GM03348 (cell line): ENCODE results near the gene GSTM2.

ENCODE experiments used
- DNase-seq: peaks from one replicate; pipeline ENCODE4 v3.0.0; 2012; ENCODE audit warnings: low spot score

The GSTM2 gene

DNA sequence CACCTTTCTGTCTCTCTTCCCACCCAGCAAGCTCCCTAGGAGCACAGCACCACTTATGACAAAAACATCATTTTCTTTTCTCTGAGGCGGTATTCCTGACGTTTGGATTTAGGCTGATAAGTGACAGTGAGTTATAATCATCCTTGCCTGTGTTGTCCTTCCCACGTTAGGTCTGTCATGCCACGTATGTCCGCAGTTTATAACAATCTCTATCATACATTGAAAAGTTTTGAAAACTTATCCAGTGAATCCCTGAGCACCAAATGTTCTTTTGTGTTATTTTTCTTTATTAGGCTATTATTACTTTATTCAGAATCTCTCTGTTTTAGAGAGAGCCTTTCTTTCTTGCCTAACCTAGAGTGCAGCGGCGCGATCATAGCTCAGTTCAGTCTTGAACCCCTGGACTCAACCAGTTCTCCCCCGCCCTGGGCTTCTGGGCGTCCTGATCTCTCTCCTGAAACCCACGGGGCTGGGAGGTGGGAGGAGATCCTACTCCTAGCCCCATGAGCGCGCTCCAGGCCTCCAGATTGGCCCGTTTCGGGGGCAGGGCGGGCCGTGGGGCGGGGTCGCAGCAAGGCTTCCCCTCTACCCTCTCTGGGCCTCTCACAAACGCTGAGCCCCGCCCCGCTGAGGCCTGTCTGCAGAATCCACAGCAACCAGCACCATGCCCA is at the start of gene GSTM2:
Gene GSTM2, plus strand, starts transcription at position 606 of the 671 bp plus-strand sequence. Its CDS starts 59 bp downstream, at position 665.
- DNase-seq: peak; percentile 98

DNA sequence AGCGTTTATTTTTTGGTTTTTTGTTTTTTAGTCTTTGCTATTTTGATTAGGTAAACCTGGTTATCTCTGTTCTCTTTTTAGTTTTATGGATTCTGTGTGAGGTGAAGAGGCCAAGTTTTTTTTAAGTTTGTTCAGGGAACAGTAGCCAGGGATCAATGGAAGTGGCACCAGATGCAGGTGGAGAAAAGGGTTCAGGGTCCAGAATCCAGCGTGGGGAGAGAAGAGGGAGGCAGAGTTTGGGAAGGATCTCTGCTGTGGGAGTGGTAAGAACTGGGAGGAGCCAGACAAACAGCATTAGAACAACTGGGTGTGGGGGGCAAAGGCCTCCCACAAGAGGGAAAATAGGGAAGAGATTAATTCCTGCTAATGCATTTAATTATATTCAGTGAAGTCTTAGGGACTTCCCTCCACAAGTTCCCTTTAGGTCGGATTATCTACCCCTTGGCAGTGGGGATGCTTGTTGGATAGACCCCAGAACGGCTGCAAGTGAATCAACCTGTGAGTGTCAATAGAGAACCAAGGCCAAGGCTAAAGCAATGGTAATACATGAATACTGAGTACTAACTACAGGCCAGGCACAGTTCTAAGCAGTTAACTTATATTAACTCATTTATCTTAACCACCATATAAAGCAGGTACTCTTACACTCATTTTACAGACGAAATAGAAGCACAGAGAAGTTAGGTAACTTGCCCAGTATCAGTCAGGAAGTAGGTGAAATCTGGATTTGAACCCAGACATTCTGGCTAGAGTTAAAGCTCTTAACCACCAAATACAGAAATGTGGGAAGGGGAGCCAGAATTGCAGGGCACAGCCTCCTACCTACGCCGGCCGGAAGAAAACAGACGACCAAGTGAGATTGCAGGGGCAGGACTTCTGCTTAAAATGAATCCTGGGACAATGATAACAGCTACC is 48.9 kb upstream of the GSTM2 start:
- no peak for DNase-seq

DNA sequence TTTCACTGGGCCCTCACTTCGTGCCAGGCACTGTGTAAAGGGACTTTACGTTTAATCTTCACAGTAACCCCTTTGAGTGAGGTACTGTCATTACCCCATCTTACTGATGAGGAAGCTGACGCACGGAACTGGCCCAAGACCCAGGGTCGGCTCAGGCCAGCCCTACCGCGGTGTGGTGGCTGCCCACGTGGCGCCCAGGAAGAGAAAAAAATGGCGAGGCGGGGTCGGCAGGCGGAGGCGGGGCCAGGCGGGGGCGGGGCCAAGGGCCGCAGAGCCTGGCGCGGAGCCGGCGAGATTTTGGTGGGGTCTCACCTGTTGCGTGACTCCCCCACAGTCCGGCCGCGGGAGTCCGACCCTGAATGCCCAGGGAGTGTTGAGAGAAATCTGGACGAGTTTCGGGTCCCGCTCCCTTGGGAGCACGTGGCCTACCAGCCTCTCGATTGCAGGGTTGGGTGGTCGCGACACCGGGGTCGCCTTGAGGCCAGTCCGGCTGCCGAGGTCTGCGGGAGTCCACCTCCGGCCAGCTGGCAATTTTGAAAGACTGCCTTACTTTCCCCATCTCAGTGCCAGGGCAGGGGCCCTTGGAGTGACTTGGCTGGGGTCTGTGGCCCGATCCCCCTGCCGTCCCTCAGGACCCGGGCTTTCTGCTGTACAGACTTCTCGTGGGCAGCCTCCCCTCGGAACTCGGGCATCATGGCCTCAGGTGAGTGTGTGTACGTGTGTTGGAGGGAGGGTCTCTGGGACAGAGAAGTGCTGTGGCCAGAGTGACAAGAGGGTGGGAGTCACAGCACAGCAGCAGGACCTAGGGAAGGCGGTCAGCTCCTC is 48.1 kb upstream of the GSTM2 start, which contains the start of the genes AMPD2 and GNAT2:
Gene AMPD2, plus strand, starts transcription at position 262 of the 825 bp plus-strand sequence. CDS start 1,339 bp downstream, outside the sequence.
Gene GNAT2, minus strand, starts transcription at position 41 of the 825 bp plus-strand sequence. CDS start 6,746 bp downstream, outside the sequence.
- peak; percentile 93 for DNase-seq

DNA sequence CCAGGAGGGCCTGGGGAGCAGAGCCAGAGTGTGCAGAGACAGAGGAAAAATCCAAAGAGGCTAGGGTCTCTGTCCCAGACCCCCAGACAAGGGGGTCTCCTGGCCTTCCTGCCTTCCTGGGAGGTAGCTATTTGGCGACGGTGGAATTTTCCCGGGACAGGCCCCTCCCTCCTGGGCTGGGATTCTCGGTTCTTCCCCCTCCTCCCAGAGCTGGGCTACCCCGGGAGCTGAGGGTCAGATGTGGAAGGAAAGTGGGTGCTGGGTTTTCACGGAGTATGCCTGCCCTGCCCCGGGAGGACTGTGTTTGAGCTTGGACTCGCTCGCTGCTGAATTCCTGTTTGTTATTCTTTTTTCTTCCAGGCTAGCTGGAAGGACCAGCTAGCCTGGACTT is 47.5 kb upstream of the GSTM2 start:
- peak; percentile 86 for DNase-seq

DNA sequence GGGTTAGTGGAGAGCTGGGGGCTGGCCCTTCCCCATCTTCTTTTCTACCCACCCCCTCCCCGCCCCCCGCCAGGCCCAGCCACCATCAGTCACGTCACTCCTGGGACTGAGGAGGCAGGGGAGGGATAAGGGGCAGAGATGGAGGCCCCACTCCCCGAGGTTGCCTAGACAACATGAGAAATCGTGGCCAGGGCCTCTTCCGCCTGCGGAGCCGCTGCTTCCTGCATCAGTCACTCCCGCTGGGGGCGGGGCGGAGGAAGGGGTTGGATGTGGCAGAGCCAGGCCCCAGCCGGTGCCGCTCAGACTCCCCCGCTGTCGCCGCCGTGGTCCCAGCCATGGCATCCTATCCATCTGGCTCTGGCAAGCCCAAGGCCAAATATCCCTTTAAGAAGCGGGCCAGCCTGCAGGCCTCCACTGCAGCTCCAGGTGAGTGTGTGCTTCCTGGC is 47.0 kb upstream of the GSTM2 start:
- peak; percentile 96 for DNase-seq

DNA sequence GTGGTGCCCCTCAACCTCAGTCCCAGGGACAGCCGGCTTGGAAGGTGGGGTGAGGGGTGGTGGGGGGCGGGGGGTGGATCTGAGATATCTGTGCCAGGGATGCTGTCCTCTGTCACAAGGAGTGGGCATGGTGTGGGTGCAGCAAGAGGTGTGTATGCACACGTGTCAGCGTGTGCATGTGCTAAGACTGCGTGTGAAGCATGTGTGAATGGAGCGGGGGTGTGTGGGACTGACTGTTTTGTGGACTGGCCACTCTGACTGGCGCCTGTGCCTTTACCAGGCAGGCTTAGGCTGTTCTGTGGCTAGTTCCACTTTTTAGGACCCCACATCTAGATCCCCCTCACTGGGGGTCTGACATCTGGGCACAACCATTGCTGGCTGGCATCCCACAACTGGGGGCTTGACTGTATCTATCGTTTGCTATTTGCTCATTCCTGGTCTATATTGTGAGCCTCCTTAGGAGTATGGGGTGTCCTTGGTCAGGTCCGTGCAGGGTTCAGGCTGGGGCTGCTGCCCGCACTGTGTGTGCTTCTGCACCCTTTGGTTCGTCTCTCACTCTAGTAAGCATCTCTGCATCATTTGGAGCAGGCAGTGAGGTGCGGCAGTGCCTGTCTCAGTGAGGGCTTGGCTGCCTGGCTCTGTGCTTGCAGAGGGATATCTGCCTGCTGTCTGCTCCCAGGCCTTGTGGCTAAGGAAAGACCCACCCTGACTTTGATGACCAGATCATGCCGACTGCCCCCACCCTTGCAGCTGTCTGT is 46.3 kb upstream of the GSTM2 start:
- peak; percentile 51 for DNase-seq

DNA sequence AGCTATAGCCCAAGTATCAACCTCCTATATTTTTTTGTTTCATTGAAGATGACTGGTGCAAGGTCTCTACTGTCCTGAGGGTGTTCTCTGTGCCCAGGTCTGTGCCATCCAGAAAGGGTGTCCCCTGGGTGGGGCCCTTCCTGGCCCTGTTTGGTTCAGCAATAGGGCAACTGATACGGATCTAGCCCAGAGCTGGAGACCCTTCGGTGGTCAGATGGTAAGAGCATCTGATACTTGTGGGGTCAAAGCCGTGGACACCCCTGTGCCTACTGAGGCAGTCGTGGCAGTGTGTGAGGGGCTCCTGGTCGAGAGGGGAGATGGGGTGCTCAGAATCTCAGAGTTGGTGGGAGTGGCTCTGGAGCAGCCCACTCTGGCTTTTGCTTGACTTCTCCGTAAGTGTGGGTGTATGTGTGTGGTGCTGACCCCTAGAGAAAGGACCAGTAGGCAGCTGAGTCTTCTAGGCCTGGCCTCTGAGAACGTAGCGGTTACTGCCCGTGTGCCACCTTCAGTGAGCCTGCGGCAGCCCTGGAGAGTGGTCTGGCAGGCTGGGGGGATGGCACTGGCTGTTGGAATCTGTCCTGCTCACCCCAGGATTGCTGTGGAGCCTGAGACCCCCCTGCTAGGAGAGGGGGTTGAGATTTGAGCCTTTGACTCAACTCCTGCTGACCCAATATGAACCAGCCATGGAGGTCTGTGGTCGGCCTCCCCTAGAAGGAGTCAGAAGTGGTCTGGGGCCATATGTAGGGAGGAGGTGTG is 45.5 kb upstream of the GSTM2 start:
- DNase-seq: no peak

DNA sequence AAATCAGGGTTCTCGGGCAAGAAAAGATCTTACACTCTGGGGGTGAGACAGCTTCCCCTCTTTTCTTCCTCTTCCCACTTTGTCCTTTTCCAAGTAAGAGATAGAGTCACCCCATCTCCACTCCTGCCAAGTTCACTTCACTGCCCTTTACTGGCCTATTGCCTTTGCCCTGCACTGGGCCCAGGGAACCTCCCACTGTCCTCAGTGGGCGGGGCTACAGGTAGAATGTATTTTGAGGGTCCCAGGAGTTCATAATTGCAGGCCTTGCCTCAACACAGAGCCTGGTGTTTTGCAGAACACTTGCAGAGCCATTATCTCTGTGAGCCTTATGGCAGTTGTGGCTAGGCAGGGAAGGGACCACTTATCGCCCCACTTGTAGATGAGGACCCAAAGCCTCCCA is 45.0 kb upstream of the GSTM2 start:
- no peak for DNase-seq

DNA sequence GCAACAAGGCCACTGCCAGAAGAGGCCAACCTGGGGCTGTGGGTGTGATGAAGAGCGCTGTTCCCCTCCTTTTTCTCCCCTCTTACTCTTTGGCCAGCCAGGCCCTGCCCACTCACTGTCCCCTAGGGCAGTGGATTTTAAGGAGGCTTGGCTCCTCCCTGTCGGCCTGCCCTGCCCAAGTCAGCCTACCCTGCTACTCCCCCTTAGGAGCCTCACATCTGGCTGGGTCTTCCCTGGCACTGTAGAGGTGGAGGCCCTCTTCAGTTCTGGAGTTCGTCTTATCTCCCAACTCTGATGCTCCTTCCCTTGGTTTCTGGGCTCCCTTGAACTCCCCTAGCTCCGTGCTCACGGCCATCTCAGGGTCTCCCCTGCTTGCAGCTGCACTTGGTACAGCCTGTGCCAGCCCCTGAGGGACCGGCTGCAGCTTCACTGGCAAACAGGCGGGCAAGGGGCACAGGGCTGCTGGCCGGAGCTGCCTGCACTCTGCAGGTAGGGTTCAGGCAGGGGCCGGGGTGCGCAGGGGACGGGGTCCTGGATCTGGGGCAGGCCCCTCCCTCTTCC is 44.2 kb upstream of the GSTM2 start:
- peak; percentile 50 for DNase-seq

DNA sequence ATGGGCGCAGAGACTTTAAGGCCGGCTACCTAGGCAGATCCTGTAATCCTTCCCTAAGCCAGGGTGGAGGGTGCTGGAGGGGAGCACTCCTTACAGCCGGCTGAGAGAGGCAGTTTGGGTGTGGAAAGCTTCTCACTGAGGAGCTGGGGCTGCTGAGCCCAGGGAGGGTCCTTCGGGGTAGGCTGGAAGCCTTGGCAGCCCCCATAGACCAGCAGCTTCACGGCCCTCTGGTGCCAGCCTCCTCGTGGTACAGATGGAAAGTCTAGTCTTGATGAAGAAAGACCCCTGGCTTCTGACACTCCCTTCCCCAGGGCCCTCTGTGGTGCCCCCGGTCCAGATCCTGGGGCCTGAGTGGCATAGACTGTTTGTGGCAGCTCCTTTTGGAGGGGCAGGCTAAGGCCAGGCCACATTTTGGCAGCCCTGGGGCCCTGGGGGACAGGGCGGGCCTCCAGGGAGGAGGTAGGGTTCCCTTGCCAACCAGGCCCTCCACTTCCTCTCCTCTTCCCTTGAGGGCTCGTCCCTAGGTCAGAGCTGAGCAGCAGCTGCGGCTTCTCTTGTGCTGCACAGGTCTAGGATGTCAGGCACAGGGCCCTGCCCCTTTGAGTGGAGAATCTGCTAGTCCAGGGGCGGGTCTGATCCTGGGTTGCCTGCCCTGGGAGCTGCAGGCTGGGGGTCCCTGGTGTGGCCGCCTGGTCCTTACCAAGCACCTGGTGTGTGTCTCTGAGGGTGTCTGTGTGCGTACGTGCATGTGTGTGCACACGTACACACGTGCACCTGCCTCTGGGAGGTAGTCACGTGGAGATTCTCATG is 43.5 kb upstream of the GSTM2 start:
- DNase-seq: no peak

DNA sequence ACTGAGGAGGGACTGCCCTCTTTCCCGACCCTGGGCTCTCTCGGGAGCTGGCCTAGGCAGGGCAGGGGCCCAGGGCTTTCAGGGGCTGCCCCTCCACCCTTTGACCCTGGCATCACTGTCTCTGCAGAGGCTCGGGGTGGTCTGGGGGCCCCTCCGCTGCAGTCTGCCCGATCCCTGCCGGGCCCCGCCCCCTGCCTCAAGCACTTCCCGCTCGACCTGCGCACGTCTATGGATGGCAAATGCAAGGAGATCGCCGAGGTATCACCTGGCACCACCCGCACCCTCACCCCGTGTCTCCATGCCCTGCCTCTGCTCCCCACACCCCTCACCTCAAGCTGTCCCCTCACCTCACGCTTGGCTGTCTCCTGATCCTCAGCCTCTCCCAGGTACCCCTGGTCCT is 42.7 kb upstream of the GSTM2 start:
- DNase-seq: no peak

DNA sequence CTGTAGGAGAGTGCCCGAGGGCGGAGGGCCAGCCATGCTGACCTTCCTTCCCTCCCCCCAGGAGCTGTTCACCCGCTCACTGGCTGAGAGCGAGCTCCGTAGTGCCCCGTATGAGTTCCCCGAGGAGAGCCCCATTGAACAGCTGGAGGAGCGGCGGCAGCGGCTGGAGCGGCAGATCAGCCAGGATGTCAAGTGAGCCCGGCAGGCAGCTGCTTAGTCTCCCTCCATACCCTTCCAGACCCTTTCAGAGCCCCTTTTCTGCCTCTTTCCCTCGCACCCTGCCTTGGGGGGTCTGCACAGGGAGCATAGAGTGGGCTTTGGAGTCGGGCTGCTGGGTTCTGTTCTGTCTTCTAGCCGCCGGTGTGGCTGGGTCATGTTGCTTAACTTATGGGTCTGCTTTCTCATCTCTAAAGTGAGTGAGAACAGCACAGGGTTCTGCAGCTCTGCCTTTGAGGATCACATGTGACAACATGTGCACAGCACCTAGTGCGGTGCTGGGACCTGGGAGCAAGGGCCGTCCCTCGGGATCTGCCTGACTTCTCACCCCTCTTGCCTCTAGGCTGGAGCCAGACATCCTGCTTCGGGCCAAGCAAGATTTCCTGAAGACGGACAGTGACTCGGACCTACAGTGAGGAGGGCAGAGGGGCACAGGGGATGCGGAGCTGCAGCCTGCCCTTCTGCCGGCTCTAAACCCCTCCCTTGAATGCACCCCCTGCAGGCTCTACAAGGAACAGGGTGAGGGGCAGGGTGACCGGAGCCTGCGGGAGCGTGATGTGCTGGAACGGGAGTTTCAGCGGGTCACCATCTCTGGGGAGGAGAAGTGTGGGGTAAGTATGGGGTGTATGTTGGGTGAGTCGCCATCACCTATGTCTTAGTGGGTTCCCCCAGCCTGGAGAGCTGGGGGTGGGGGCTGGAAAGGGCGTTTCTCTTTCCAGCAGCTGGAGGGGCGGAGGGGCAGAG is 42.0 kb upstream of the GSTM2 start:
- no peak for DNase-seq

DNA sequence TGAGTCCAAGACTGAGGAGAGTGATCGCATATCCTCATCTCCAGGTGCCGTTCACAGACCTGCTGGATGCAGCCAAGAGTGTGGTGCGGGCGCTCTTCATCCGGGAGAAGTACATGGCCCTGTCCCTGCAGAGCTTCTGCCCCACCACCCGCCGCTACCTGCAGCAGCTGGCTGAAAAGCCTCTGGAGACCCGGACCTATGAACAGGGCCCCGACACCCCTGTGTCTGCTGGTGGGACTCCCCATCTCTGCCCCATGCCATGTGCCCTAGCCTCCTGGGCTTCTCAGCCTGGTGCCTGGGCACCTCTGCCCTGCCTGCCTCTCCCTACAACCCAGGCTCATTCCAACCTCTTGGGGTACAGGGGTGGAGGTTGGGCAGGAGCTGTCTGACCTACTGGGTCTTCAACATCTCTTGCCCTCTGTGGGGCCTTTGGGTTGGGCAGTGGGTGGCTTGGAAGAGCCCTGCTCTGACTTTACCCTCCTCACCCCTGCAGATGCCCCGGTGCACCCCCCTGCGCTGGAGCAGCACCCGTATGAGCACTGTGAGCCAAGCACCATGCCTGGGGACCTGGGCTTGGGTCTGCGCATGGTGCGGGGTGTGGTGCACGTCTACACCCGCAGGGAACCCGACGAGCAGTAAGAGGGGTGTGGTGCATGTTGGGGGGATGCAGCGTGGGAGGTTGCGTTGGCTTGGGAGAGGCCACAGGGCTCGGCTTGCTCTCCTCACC is 41.0 kb upstream of the GSTM2 start:
- DNase-seq: no peak

DNA sequence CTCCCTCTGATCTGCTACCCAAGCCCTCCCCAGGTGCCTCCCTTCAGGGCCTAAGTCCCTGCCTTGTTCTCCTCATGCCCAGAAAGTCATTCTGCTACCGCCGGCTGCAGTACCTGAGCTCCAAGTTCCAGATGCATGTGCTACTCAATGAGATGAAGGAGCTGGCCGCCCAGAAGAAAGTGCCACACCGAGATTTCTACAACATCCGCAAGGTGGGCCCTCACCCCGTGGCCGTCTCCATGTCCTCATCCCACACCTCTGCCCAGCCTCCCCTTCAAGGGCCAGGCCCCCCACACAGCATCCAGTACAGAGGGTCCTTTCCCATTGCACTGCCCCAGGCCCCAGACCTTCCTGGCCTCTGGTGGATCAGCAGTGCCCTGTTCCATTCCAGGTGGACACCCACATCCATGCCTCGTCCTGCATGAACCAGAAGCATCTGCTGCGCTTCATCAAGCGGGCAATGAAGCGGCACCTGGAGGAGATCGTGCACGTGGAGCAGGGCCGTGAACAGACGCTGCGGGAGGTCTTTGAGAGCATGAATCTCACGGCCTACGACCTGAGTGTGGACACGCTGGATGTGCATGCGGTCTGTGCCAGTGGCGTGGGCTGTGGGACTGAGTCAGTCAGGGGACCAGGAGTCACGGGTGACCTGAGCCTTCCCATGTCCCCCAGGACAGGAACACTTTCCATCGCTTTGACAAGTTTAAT is 40.0 kb upstream of the GSTM2 start:
- no peak for DNase-seq

DNA sequence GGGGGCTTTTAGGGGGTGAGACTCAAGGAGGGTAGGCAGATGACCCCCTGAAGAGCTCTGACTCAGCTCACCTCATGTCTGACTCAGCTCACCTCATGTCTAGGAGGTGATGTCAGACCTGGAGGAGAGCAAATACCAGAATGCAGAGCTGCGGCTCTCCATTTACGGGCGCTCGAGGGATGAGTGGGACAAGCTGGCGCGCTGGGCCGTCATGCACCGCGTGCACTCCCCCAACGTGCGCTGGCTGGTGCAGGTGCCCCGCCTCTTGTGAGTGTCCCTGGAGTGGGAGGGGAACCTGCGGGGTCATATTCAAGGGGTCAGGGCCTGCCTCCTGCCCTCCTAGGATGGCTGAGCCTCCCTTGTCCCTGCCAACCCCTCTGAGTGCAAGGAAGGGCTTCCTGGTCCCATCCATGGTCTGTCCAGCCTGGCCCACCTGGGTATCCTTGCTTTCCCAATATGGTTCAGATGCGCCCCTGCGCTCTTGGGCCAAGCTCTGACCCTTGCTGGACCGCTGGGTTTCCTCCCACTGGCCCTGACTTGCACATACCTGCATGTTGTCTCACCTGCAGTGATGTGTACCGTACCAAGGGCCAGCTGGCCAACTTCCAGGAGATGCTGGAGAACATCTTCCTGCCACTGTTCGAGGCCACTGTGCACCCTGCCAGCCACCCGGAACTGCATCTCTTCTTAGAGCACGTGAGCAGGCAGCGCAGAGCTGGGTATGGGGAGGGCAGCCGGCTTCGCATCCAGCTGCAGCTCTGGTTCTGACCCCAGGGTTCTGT is 39.1 kb upstream of the GSTM2 start:
- no peak for DNase-seq
